ENCODE measurements around the gene ATAD3C. TPM values are rescaled to one million over a fixed set of nuclear protein-coding genes. Genes with fewer than 3 reads are reported as not detected.
"Not testable (repeated sequence)": the region's sequence is repeated elsewhere in the genome, so short reads cannot be mapped to it uniquely, and the experiment has no call there.

Gene ATAD3C
- total RNA-seq, 3 donors from 2014 or later (not counting 1 experiment from before 2014, with no cell fraction given) = 0.13 to 2.2 (median 1.5) TPM

DNA sequence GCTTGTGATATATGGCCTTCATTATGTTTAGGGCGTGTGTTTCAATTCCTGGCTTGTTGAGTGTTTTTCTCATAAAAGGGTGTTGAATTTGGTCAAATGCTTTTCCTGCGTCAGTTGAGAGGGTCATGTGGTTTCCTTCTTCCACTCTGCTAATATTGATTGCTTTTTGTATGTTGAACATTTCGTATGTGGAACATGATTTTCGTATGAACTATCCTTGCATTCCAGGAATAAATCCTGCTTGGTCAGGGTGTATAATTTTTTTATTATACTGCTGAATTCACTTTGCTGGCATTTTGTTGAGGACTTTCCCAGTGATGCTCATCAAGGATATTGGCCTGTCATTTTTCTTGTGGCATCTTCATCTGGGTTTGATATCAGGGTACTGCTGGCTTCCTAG is 57.8 kb downstream of the ATAD3C start:
- Mint-ChIP-seq H3K4me1 (peaks cover 20% of the 10 kb centered on the region in 2 donors), H3K27ac (peak overlapping the region in 1 of 2 donors; percentile 95), H3K36me3 (no peaks in the 10 kb centered on the region), H3K27me3 (ENCODE audit: low read depth in 2 of 2) (no peaks in the 10 kb centered on the region), H3K4me3 (no peak overlapping the region), H3K9me3 (no peaks in the 10 kb centered on the region)
- DNase-seq (no peak), ATAC-seq (no peak)
- Histone ChIP-seq H3K4me3 (ENCODE audit: low read length) (no peak overlapping the region), H3K9me3 (ENCODE audit: control insufficient read depth, insufficient read depth, low read length) (no peaks in the 10 kb centered on the region), H3K4me1 (ENCODE audit: control insufficient read depth, insufficient read depth, low read length) (peaks cover 19% of the 10 kb centered on the region), H3K36me3 (ENCODE audit: control insufficient read depth, insufficient read depth, low read length) (no peaks in the 10 kb centered on the region), H3K27me3 (ENCODE audit: control insufficient read depth, insufficient read depth, low read length) (no peaks in the 10 kb centered on the region), H3K27ac (ENCODE audit: low read length) (no peak overlapping the region)
- WGBS (ENCODE audit: insufficient coverage) = 83% methylated on average over 4 of the region's 4 CpGs
- intact Hi-C loops (cut with micrococcal nuclease) = no loop called here
- TF ChIP-seq, protein P1, sequence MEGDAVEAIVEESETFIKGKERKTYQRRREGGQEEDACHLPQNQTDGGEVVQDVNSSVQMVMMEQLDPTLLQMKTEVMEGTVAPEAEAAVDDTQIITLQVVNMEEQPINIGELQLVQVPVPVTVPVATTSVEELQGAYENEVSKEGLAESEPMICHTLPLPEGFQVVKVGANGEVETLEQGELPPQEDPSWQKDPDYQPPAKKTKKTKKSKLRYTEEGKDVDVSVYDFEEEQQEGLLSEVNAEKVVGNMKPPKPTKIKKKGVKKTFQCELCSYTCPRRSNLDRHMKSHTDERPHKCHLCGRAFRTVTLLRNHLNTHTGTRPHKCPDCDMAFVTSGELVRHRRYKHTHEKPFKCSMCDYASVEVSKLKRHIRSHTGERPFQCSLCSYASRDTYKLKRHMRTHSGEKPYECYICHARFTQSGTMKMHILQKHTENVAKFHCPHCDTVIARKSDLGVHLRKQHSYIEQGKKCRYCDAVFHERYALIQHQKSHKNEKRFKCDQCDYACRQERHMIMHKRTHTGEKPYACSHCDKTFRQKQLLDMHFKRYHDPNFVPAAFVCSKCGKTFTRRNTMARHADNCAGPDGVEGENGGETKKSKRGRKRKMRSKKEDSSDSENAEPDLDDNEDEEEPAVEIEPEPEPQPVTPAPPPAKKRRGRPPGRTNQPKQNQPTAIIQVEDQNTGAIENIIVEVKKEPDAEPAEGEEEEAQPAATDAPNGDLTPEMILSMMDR (IDR thresholded peaks at IDR 0.05) = no peak

DNA sequence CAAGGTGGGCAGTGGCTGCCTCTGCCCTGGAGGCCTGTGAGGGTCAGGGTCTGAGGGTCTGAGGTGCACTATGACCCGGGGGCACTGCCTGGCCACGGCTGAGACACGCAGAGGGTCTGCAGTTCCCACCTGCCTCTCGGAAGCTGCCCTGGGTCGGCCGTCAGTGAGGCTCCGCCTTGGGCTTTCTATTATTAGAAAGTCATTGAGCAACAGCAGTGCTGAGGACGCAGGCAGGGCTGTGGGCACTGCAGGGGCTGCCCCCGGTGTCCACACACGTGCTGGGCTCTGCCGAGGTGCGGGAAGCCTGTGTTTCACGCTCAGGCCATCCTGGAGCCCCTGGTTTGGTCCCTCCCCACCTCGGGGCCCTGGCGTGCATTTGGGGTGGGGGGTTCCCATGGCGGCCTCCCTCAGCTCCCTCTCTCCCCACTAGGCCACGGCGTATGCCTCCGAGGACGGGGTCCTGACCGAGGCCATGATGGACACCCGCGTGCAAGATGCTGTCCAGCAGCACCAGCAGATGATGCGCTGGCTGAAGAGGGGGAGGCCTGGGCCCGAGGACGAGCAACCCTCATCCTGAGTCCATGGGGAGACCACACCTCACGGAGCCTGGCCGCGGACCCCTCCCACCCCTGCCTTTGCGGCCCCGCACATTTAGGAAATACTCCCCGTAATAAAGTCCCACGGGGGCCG is 59.4 kb downstream of the ATAD3C start:
- H3K4me3 Mint-ChIP-seq; DNase-seq; H3K27ac Mint-ChIP-seq; H3K4me3 ChIP-seq (ENCODE audit: low read length); H3K36me3 ChIP-seq (ENCODE audit: control insufficient read depth, insufficient read depth, low read length); ATAC-seq; H3K9me3 ChIP-seq (ENCODE audit: control insufficient read depth, insufficient read depth, low read length); H3K27me3 ChIP-seq (ENCODE audit: control insufficient read depth, insufficient read depth, low read length); H3K9me3 Mint-ChIP-seq; H3K36me3 Mint-ChIP-seq; H3K27ac ChIP-seq (ENCODE audit: low read length); intact Hi-C loops (cut with micrococcal nuclease); H3K27me3 Mint-ChIP-seq (ENCODE audit: low read depth in 2 of 2): not testable (repeated sequence)
- 83% methylated on average over 20 of the region's 34 CpGs for WGBS (ENCODE audit: insufficient coverage)
- H3K4me1 Mint-ChIP-seq = peaks cover 20 to 24% of the 10 kb centered on the region in 2 donors
- peaks cover 25% of the 10 kb centered on the region for H3K4me1 ChIP-seq (ENCODE audit: control insufficient read depth, insufficient read depth, low read length)

DNA sequence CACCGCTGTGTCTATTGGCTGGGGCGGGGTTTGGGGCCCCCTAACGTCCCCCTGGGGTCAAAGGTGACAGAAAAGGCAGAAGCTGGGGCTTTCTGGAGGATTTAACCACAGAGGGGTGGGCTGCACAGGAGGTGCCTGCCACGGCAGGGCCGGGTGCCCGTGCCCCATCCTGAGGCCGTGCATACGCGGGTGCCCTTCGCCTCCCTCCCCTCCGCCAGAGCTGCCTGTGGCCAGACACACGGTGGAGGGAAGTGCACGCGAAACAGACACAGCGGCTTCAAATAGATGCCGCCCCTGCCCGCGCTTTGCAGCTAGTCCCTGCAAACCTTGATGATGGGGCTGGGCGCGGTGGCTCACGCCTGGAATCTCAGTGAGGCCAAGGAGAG is 60.0 kb downstream of the ATAD3C start:
- H3K27ac ChIP-seq (ENCODE audit: low read length); H3K9me3 Mint-ChIP-seq; H3K4me3 ChIP-seq (ENCODE audit: low read length); H3K36me3 Mint-ChIP-seq; H3K9me3 ChIP-seq (ENCODE audit: control insufficient read depth, insufficient read depth, low read length); H3K27me3 ChIP-seq (ENCODE audit: control insufficient read depth, insufficient read depth, low read length); H3K36me3 ChIP-seq (ENCODE audit: control insufficient read depth, insufficient read depth, low read length); DNase-seq; ATAC-seq; intact Hi-C loops (cut with micrococcal nuclease); H3K4me3 Mint-ChIP-seq; H3K27me3 Mint-ChIP-seq (ENCODE audit: low read depth in 2 of 2); H3K27ac Mint-ChIP-seq: not testable (repeated sequence)
- H3K4me1 Mint-ChIP-seq = peaks cover 20 to 25% of the 10 kb centered on the region in 2 donors
- peaks cover 25% of the 10 kb centered on the region for H3K4me1 ChIP-seq (ENCODE audit: control insufficient read depth, insufficient read depth, low read length)
- WGBS (ENCODE audit: insufficient coverage) = 69% methylated on average over 16 of the region's 21 CpGs

DNA sequence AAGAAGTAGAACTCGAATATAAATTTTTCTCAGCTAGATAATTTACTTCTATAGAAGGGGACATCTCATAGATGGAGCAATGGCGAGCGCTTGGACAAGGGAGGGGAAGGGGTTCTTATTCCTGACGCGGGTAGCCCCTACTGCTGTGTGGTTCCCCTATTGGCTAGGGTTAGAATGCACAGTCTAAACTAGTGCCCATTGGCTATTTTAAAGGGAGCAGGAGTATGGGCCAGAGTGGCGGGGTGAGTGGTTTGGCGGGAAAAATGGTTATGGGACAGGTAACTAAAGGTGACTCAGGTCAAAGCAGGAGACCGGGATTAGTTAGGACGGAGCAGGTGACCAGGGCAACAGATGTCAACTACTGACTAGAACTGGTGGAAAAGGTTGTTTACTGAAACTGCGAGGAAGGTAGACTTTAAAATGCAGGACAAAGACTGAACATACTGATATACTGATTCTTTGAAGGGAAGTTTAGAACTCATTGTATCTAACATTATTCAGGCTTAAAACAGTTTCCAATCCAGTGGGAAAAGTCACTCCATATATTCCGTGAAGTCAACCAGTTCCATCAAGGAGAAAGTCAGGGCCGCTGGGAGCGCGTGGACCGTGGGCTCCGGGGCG is 61.5 kb downstream of the ATAD3C start:
- DNase-seq (peak in 1 of 2 donors; percentile 25), ATAC-seq (no peak)
- H3K4me1 Mint-ChIP-seq = peaks cover 6 to 13% of the 10 kb centered on the region in 2 donors
- H3K27ac Mint-ChIP-seq = peak overlapping the region; percentile 87 to 92
- H3K9me3 ChIP-seq (ENCODE audit: control insufficient read depth, insufficient read depth, low read length) = no peaks in the 10 kb centered on the region
- H3K27me3 ChIP-seq (ENCODE audit: control insufficient read depth, insufficient read depth, low read length) = no peaks in the 10 kb centered on the region
- 15% methylated on average over 16 of the region's 17 CpGs for WGBS (ENCODE audit: insufficient coverage)
- TF ChIP-seq, protein P1 (IDR thresholded peaks at IDR 0.05) = no peak
- peak overlapping the region; percentile 87 for H3K4me3 ChIP-seq (ENCODE audit: low read length)
- intact Hi-C loops (cut with micrococcal nuclease) = no loop called here
- H3K36me3 ChIP-seq (ENCODE audit: control insufficient read depth, insufficient read depth, low read length) = no peaks in the 10 kb centered on the region
- H3K27me3 Mint-ChIP-seq (ENCODE audit: low read depth in 2 of 2) = no peaks in the 10 kb centered on the region
- H3K9me3 Mint-ChIP-seq = no peaks in the 10 kb centered on the region
- H3K4me3 Mint-ChIP-seq = peak overlapping the region; percentile 95
- peaks cover 13% of the 10 kb centered on the region for H3K4me1 ChIP-seq (ENCODE audit: control insufficient read depth, insufficient read depth, low read length)
- peak overlapping the region; percentile 34 for H3K27ac ChIP-seq (ENCODE audit: low read length)
- H3K36me3 Mint-ChIP-seq = no peaks in the 10 kb centered on the region

All from natural killer cell (primary cell).